HEK293 (cell line): Measurements from ENCODE around the gene TMEM41A.

Experiments used
- CTCF ChIA-PET: fragments of 350-600 bp; formaldehyde crosslinking; extraction: SDS; loops from one replicate; lab custom pipeline; 2021; ENCODE audit warnings: antibody characterized with exemption; lab: Yijun Ruan, JAX
- POLR2A ChIA-PET: fragments of 300-600 bp; formaldehyde crosslinking; extraction: SDS; loops from one replicate; lab custom pipeline; 2020; ENCODE audit warnings: antibody characterized with exemption, inconsistent platforms; lab: Yijun Ruan, JAX
- H3K27ac ChIP-seq: fragments of 200-500 bp; sonication (Bioruptor generic); 2 replicates; pipeline ENCODE4 v1.5.1; 2014; ENCODE audit warnings: low read depth, low read length, control low read depth, inconsistent platforms; ENCODE audit errors: extremely low read depth
- H3K36me3 ChIP-seq, 2 experiments: fragments of 200-500 bp in 1 of 2; sonication (Bioruptor generic) in 1 of 2; 1 replicate in 1 of 2; 2 replicates in 1 of 2; pipeline ENCODE4 v1.5.1; 2014 to 2017; ENCODE audit warnings: inconsistent platforms in 2 of 2, low read length in 2 of 2; ENCODE audit not compliant: control insufficient read depth in 2 of 2, insufficient read depth in 1 of 2
- H3K4me1 ChIP-seq: fragments of 200-500 bp; sonication (Bioruptor generic); 2 replicates; pipeline ENCODE4 v1.5.1; 2014; ENCODE audit warnings: mild to moderate bottlenecking, low read length, inconsistent platforms; ENCODE audit not compliant: control insufficient read depth, insufficient read depth
- H3K4me3 ChIP-seq: 2 replicates; pipeline ENCODE4 v1.5.1; 2011; ENCODE audit warnings: low read depth, mild to moderate bottlenecking, control low read depth, low read length, moderate library complexity
- H3K9me3 ChIP-seq: fragments of 200-500 bp; sonication (Bioruptor generic); 2 replicates; pipeline ENCODE4 v1.5.1; 2014; ENCODE audit warnings: low read depth, low read length, inconsistent platforms; ENCODE audit not compliant: control insufficient read depth, insufficient read depth
- EGR2 ChIP-seq: fragments of 450-650 bp; formaldehyde crosslinking; IDR thresholded peaks from 2 replicates; pipeline ENCODE4 v1.5.1; 2016; ENCODE audit warnings: low read depth, missing biosample characterization, missing genetic modification characterization
- KLF9 ChIP-seq: fragments of 450-650 bp; formaldehyde crosslinking; IDR thresholded peaks from 2 replicates; pipeline ENCODE4 v1.5.1; 2016; ENCODE audit warnings: missing biosample characterization, missing genetic modification characterization, low read depth
- OVOL3 ChIP-seq: fragments of 450-650 bp; formaldehyde crosslinking; IDR thresholded peaks from 2 replicates; pipeline ENCODE4 v1.5.1; 2016; ENCODE audit warnings: missing biosample characterization, missing genetic modification characterization
- PRDM1 ChIP-seq: fragments of 450-650 bp; formaldehyde crosslinking; IDR thresholded peaks from 2 replicates; pipeline ENCODE4; 2016; ENCODE audit warnings: missing biosample characterization, missing genetic modification characterization
- RBAK ChIP-seq: fragments of 450-650 bp; formaldehyde crosslinking; IDR thresholded peaks from 2 replicates; pipeline ENCODE4 v1.5.1; 2016; ENCODE audit warnings: missing biosample characterization, missing genetic modification characterization
- SP7 ChIP-seq: fragments of 450-650 bp; formaldehyde crosslinking; IDR thresholded peaks from 2 replicates; pipeline ENCODE4 v1.5.1; 2016; ENCODE audit warnings: missing biosample characterization, missing genetic modification characterization
- ZFHX2 ChIP-seq: fragments of 450-650 bp; formaldehyde crosslinking; conservative IDR thresholded peaks from 2 replicates; pipeline ENCODE4 v1.5.1; 2016; ENCODE audit warnings: missing biosample characterization, missing genetic modification characterization
- ZNF16 ChIP-seq: fragments of 450-650 bp; formaldehyde crosslinking; IDR thresholded peaks from 2 replicates; pipeline ENCODE4 v1.5.1; 2016; ENCODE audit warnings: low read depth, missing biosample characterization, missing genetic modification characterization
- ZNF169 ChIP-seq: fragments of 450-650 bp; formaldehyde crosslinking; IDR thresholded peaks from 2 replicates; pipeline ENCODE4 v1.5.1; 2016; ENCODE audit warnings: missing biosample characterization, missing genetic modification characterization
- ZNF174 ChIP-seq: fragments of 450-650 bp; formaldehyde crosslinking; IDR thresholded peaks from 2 replicates; pipeline ENCODE4 v1.5.0; 2017; ENCODE audit warnings: missing biosample characterization, mild to moderate bottlenecking, missing genetic modification characterization
- ZNF184 ChIP-seq: fragments of 450-650 bp; IDR thresholded peaks from 2 replicates; pipeline ENCODE4 v1.5.1; 2018; ENCODE audit warnings: missing biosample characterization, mild to moderate bottlenecking, missing genetic modification characterization
- ZNF19 ChIP-seq: fragments of 450-650 bp; formaldehyde crosslinking; IDR thresholded peaks from 2 replicates; pipeline ENCODE4; 2016; ENCODE audit warnings: missing biosample characterization, missing genetic modification characterization, low read depth
- ZNF248 ChIP-seq: fragments of 450-650 bp; formaldehyde crosslinking; IDR thresholded peaks from 2 replicates; pipeline ENCODE4 v1.5.1; 2017; ENCODE audit warnings: missing biosample characterization, missing genetic modification characterization
- ZNF416 ChIP-seq: fragments of 450-650 bp; formaldehyde crosslinking; IDR thresholded peaks from 2 replicates; pipeline ENCODE4 v1.5.1; 2016; ENCODE audit warnings: missing biosample characterization, missing genetic modification characterization
- ZNF629 ChIP-seq: fragments of 450-650 bp; formaldehyde crosslinking; IDR thresholded peaks from 2 replicates; pipeline ENCODE4 v1.5.1; 2017; ENCODE audit warnings: missing biosample characterization, missing genetic modification characterization
- ZNF677 ChIP-seq: fragments of 450-650 bp; IDR thresholded peaks from 2 replicates; pipeline ENCODE4 v1.5.0; 2018; ENCODE audit warnings: missing biosample characterization, mild to moderate bottlenecking, missing genetic modification characterization, moderate library complexity
- ZXDB ChIP-seq: fragments of 450-650 bp; formaldehyde crosslinking; IDR thresholded peaks from 2 replicates; pipeline ENCODE4 v1.5.1; 2016; ENCODE audit warnings: missing biosample characterization, missing genetic modification characterization
- TF ChIP-seq, protein P1 (sequence below): fragments of 450-650 bp; formaldehyde crosslinking; IDR thresholded peaks from 2 replicates; pipeline ENCODE4 v1.5.1; 2016; ENCODE audit warnings: missing biosample characterization, missing genetic modification characterization, borderline replicate concordance
- TF ChIP-seq, protein P2 (sequence below): fragments of 450-650 bp; formaldehyde crosslinking; IDR thresholded peaks from 2 replicates; pipeline ENCODE4 v1.5.1; 2017; ENCODE audit warnings: missing biosample characterization, missing genetic modification characterization
- TF ChIP-seq, protein P3 (sequence below): fragments of 450-650 bp; formaldehyde crosslinking; IDR thresholded peaks from 2 replicates; pipeline ENCODE4 v1.5.1; 2017; ENCODE audit warnings: missing biosample characterization, missing genetic modification characterization
- TF ChIP-seq, protein P4 (sequence below): fragments of 450-650 bp; formaldehyde crosslinking; IDR thresholded peaks from 2 replicates; pipeline ENCODE4 v1.5.1; 2017; ENCODE audit warnings: missing biosample characterization, missing genetic modification characterization
- TF ChIP-seq, protein P5 (sequence below): fragments of 450-650 bp; formaldehyde crosslinking; IDR thresholded peaks from 2 replicates; pipeline ENCODE4 v1.5.1; 2016; ENCODE audit warnings: missing biosample characterization, missing genetic modification characterization
- TF ChIP-seq, protein P6 (sequence below): fragments of 450-650 bp; formaldehyde crosslinking; IDR thresholded peaks from 2 replicates; pipeline ENCODE4 v1.5.1; 2017; ENCODE audit warnings: missing biosample characterization, missing genetic modification characterization

The TMEM41A gene

DNA sequence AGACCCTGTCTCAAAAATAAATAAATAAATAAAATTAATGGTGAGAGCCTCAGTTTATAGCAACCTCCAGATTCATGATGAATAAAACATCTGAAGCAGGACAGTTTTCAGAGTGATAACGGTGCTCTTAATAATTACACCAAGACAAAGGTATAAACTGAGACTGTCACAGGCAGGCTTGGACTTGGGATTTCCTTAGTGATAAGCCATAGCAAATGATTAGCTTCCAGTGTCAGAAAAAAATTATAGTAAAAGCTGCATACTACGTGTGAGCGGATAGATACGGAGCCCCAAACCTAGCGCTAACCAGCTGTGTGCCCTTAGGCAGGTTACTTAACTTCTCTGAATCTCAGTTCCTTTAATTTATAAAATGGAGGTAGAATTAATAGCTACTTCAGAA is 32.0 kb upstream of the TMEM41A start:
- CTCF ChIA-PET, result interaction anchor here (1.1 kb wide), 1 partner anchor 14 kb away, joined by 3 read pairs; no protein-coding TSS in a partner anchor
- POLR2A ChIA-PET, result no interaction called here
- no peak for TF ChIP-seq ZNF184 (tag by site-specific recombination)
- TF ChIP-seq PRDM1 (tag by site-specific recombination), result no peak
- TF ChIP-seq ZXDB (tag by site-specific recombination), result no peak
- TF ChIP-seq, protein P1, sequence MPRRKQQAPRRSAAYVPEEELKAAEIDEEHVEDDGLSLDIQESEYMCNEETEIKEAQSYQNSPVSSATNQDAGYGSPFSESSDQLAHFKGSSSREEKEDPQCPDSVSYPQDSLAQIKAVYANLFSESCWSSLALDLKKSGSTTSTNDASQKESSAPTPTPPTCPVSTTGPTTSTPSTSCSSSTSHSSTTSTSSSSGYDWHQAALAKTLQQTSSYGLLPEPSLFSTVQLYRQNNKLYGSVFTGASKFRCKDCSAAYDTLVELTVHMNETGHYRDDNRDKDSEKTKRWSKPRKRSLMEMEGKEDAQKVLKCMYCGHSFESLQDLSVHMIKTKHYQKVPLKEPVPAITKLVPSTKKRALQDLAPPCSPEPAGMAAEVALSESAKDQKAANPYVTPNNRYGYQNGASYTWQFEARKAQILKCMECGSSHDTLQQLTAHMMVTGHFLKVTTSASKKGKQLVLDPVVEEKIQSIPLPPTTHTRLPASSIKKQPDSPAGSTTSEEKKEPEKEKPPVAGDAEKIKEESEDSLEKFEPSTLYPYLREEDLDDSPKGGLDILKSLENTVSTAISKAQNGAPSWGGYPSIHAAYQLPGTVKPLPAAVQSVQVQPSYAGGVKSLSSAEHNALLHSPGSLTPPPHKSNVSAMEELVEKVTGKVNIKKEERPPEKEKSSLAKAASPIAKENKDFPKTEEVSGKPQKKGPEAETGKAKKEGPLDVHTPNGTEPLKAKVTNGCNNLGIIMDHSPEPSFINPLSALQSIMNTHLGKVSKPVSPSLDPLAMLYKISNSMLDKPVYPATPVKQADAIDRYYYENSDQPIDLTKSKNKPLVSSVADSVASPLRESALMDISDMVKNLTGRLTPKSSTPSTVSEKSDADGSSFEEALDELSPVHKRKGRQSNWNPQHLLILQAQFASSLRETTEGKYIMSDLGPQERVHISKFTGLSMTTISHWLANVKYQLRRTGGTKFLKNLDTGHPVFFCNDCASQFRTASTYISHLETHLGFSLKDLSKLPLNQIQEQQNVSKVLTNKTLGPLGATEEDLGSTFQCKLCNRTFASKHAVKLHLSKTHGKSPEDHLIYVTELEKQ (tag by site-specific recombination), result no peak
- TF ChIP-seq, protein P2, sequence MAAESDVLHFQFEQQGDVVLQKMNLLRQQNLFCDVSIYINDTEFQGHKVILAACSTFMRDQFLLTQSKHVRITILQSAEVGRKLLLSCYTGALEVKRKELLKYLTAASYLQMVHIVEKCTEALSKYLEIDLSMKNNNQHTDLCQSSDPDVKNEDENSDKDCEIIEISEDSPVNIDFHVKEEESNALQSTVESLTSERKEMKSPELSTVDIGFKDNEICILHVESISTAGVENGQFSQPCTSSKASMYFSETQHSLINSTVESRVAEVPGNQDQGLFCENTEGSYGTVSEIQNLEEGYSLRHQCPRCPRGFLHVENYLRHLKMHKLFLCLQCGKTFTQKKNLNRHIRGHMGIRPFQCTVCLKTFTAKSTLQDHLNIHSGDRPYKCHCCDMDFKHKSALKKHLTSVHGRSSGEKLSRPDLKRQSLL (tag by site-specific recombination), result no peak
- TF ChIP-seq, protein P3, sequence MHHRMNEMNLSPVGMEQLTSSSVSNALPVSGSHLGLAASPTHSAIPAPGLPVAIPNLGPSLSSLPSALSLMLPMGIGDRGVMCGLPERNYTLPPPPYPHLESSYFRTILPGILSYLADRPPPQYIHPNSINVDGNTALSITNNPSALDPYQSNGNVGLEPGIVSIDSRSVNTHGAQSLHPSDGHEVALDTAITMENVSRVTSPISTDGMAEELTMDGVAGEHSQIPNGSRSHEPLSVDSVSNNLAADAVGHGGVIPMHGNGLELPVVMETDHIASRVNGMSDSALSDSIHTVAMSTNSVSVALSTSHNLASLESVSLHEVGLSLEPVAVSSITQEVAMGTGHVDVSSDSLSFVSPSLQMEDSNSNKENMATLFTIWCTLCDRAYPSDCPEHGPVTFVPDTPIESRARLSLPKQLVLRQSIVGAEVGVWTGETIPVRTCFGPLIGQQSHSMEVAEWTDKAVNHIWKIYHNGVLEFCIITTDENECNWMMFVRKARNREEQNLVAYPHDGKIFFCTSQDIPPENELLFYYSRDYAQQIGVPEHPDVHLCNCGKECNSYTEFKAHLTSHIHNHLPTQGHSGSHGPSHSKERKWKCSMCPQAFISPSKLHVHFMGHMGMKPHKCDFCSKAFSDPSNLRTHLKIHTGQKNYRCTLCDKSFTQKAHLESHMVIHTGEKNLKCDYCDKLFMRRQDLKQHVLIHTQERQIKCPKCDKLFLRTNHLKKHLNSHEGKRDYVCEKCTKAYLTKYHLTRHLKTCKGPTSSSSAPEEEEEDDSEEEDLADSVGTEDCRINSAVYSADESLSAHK, result no peak
- no peak for TF ChIP-seq ZNF169 (tag by site-specific recombination)
- TF ChIP-seq ZNF16 (tag by site-specific recombination), result no peak
- no peak for TF ChIP-seq SP7 (tag by site-specific recombination)
- TF ChIP-seq, protein P4, sequence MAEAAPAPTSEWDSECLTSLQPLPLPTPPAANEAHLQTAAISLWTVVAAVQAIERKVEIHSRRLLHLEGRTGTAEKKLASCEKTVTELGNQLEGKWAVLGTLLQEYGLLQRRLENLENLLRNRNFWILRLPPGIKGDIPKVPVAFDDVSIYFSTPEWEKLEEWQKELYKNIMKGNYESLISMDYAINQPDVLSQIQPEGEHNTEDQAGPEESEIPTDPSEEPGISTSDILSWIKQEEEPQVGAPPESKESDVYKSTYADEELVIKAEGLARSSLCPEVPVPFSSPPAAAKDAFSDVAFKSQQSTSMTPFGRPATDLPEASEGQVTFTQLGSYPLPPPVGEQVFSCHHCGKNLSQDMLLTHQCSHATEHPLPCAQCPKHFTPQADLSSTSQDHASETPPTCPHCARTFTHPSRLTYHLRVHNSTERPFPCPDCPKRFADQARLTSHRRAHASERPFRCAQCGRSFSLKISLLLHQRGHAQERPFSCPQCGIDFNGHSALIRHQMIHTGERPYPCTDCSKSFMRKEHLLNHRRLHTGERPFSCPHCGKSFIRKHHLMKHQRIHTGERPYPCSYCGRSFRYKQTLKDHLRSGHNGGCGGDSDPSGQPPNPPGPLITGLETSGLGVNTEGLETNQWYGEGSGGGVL, result no peak
- no peak for TF ChIP-seq OVOL3 (tag by site-specific recombination)
- TF ChIP-seq, protein P5, sequence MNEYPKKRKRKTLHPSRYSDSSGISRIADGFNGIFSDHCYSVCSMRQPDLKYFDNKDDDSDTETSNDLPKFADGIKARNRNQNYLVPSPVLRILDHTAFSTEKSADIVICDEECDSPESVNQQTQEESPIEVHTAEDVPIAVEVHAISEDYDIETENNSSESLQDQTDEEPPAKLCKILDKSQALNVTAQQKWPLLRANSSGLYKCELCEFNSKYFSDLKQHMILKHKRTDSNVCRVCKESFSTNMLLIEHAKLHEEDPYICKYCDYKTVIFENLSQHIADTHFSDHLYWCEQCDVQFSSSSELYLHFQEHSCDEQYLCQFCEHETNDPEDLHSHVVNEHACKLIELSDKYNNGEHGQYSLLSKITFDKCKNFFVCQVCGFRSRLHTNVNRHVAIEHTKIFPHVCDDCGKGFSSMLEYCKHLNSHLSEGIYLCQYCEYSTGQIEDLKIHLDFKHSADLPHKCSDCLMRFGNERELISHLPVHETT (tag by site-specific recombination), result no peak

DNA sequence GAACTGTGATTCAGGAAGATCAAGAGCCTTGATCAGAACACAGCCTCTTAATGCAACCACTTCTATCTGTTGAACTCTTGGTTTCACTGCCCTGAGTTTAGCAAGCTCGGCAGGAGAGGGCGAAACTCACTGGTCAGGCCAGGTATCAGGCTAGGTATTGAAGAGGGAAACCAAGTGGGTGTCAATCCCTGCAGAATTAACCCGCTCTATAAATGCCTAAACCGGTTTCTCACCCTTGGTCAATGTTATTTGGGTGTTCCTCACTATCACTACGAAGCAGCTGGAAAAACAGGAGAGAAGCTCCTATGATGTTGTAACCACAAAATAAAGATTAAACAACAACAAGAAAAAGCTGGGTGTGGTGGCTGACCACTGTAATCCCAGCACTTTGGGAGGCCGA is 29.7 kb upstream of the TMEM41A start:
- CTCF ChIA-PET, result no interaction called here
- Histone ChIP-seq H3K27ac (no peak overlapping the region), H3K4me1 (no peaks in the 10 kb centered on the region), H3K9me3 (no peaks in the 10 kb centered on the region), H3K36me3 (no peaks in the 10 kb centered on the region), H3K4me3 (no peak overlapping the region)
- POLR2A ChIA-PET, result no interaction called here
- TF ChIP-seq ZNF416 (no peak), ZNF629 (no peak), ZNF677 (tag by site-specific recombination) (no peak), ZNF19 (tag by site-specific recombination) (no peak), EGR2 (tag by site-specific recombination) (no peak), RBAK (no peak), ZNF248 (tag by site-specific recombination) (no peak), ZNF174 (tag by site-specific recombination) (no peak), KLF9 (tag by site-specific recombination) (no peak), ZFHX2 (tag by site-specific recombination) (no peak)
- TF ChIP-seq, protein P4, result no peak
- TF ChIP-seq, protein P6, sequence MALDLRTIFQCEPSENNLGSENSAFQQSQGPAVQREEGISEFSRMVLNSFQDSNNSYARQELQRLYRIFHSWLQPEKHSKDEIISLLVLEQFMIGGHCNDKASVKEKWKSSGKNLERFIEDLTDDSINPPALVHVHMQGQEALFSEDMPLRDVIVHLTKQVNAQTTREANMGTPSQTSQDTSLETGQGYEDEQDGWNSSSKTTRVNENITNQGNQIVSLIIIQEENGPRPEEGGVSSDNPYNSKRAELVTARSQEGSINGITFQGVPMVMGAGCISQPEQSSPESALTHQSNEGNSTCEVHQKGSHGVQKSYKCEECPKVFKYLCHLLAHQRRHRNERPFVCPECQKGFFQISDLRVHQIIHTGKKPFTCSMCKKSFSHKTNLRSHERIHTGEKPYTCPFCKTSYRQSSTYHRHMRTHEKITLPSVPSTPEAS (tag by site-specific recombination), result no peak

More for the DNA sequence above, 32.0 kb upstream of the TMEM41A start:
- H3K36me3 ChIP-seq, result no peaks in the 10 kb centered on the region
- H3K9me3 ChIP-seq, result no peaks in the 10 kb centered on the region
- no peak overlapping the region for H3K4me3 ChIP-seq
- no peak overlapping the region for H3K27ac ChIP-seq
- H3K4me1 ChIP-seq, result no peaks in the 10 kb centered on the region
